D721Med (cell line): ENCODE results near the gene RAP2A.

ENCODE experiments used
- DNase-seq: peaks from one replicate; pipeline ENCODE4 v3.0.0; 2011; ENCODE audit warnings: low spot score; ENCODE audit not compliant: insufficient read length
- FAIRE-seq: peaks from 2 replicates; lab custom pipeline; 2011; peaks lifted over from hg19 to GRCh38; lab: Jason Lieb, UNC
- TF ChIP-seq, protein P1 (sequence below): IDR thresholded peaks from 2 replicates; pipeline ENCODE4 v1.5.1; 2012; ENCODE audit warnings: mild to moderate bottlenecking, control low read depth; ENCODE audit not compliant: insufficient read depth; ENCODE audit errors: missing control alignments

Gene RAP2A

GRCh38 chr13:97460853-97461252 is 26.9 kb downstream of the RAP2A start:
- TF ChIP-seq, protein P1, sequence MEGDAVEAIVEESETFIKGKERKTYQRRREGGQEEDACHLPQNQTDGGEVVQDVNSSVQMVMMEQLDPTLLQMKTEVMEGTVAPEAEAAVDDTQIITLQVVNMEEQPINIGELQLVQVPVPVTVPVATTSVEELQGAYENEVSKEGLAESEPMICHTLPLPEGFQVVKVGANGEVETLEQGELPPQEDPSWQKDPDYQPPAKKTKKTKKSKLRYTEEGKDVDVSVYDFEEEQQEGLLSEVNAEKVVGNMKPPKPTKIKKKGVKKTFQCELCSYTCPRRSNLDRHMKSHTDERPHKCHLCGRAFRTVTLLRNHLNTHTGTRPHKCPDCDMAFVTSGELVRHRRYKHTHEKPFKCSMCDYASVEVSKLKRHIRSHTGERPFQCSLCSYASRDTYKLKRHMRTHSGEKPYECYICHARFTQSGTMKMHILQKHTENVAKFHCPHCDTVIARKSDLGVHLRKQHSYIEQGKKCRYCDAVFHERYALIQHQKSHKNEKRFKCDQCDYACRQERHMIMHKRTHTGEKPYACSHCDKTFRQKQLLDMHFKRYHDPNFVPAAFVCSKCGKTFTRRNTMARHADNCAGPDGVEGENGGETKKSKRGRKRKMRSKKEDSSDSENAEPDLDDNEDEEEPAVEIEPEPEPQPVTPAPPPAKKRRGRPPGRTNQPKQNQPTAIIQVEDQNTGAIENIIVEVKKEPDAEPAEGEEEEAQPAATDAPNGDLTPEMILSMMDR, result no peak
- DNase-seq (no peak), FAIRE-seq (no peak)

- DNase-seq, result no peak
- no peak for FAIRE-seq
- TF ChIP-seq, protein P1, result no peak
Observed at GRCh38 chr13:97464561-97464960, 30.6 kb downstream of the RAP2A start.

- FAIRE-seq, result no peak
- TF ChIP-seq, protein P1, result no peak
- no peak for DNase-seq
Observed at GRCh38 chr13:97466722-97467121, 32.8 kb downstream of the RAP2A start.

DNA sequence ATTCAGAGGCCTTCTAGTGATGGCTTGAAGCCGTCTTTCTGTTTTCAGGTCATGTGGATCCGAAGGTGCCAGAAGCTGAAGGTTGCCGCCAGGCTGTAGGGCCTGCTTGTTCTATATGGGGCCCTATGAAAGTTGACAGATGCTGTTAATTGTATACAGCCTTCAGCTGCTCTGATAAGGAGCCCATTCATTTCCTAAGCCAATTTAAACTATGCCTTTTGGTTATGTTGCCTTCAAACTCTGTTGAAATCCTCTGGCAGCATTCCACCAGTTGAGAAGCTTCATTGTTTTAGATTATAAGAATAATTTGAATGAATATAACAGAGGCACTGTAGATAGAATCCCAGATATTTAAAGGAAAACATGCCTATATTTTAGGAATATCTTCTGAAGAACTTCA is 34.4 kb downstream of the RAP2A start:
- no peak for FAIRE-seq
- TF ChIP-seq, protein P1, result no peak
- DNase-seq, result no peak

GRCh38 chr13:97471711-97472110 is 37.7 kb downstream of the RAP2A start:
- TF ChIP-seq, protein P1, result no peak
- no peak for FAIRE-seq
- DNase-seq, result no peak

- DNase-seq, result no peak
- TF ChIP-seq, protein P1, result no peak
- no peak for FAIRE-seq
Observed at GRCh38 chr13:97474349-97474980, 40.5 kb downstream of the RAP2A start.

DNA sequence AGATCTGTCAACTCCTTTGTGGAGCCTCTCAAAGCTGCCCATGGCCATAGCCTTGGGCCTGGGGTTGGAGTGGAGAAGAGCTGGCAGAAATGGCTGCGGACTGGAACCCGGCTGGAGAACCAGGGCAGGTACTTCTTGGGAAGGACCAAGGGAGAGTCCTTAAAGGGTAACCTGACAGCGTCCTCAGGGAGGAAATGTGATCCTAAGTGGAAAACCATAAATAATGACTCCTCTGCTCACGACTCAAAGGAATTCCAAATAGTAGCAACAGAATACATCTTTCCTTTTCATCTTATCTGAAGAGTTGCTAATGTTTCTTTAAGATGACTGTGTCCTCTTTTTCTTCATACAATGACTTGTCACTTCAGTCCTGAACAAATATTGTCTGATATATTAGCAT is 41.0 kb downstream of the RAP2A start:
- FAIRE-seq (no peak), DNase-seq (no peak)
- TF ChIP-seq, protein P1, result no peak
